GM23248 (cell line): Measurements from ENCODE around the gene CBFA2T2.

Experiments used
- EZH2 ChIP-seq: fragments of 200-600 bp; sonication (generic); IDR thresholded peaks from 2 replicates; pipeline ENCODE4 v1.6.1; 2018; ENCODE audit warnings: antibody characterized with exemption, mild to moderate bottlenecking; ENCODE audit not compliant: insufficient read depth, poor library complexity, severe bottlenecking
- EZH2phosphoT487 ChIP-seq: fragments of 200-600 bp; sonication (generic); IDR thresholded peaks from 2 replicates; pipeline ENCODE4 v1.6.1; 2018; ENCODE audit warnings: antibody characterized with exemption, moderate library complexity, mild to moderate bottlenecking, low read depth; ENCODE audit not compliant: insufficient read depth

DNA sequence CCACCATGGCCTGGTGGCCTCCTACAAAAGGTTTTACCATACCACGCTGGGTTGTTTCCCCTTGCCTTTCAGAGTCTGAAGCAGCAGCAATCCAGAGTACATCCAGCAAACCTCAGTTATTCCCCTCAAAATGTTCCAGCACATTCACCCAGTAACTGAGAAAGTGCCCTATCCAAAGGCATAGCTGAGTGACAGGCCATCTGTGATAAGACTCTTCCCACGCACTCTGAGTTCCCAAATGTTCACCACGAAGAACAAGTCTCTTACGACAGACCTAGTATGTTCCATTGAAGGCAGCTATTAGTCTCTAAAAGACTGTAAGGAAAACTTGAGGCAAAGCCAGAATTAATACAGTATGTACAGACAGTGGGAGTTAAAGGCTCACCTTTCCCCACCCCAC, 140.6 kb downstream of the CBFA2T2 start:
- TF ChIP-seq EZH2 (no peak), EZH2phosphoT487 (no peak)
